H1 (cell line): ENCODE data around the gene MBOAT1. TPM values are rescaled to one million over a fixed set of nuclear protein-coding genes. Genes with fewer than 3 reads are reported as not detected.

ENCODE experiments used
- CTCF ChIA-PET: fragments of 300-600 bp; sonication (Branson Sonifier 250); formaldehyde crosslinking; loops from one replicate; lab custom pipeline; 2021; ENCODE audit not compliant: partially characterized antibody; lab: Charles Lee
- POLR2A ChIA-PET: fragments of 300-600 bp; sonication (Branson Sonifier 250); formaldehyde crosslinking; loops from one replicate; lab custom pipeline; 2021; ENCODE audit warnings: inconsistent platforms; ENCODE audit not compliant: partially characterized antibody; lab: Charles Lee
- DNase-seq, 2 experiments: peaks; one replicate each; pipeline versions ENCODE4 v3.0.0 to v3.0.0-alpha.2; 2010 to 2022; ENCODE audit warnings: low spot score in 2 of 2, low read depth in 1 of 2, mixed read lengths in 1 of 2
- FAIRE-seq: peaks from 2 replicates; lab custom pipeline; 2011; peaks lifted over from hg19 to GRCh38; lab: Jason Lieb, UNC
- H2AFZ ChIP-seq: 2 replicates; pipeline ENCODE4 v1.8.1; 2012; ENCODE audit warnings: low read length, inconsistent platforms
- H2AK5ac ChIP-seq: 2 replicates; pipeline ENCODE4 v1.6.1; 2013; ENCODE audit warnings: low read depth, low read length
- H2BK120ac ChIP-seq: replicated peaks from 2 replicates; pipeline ENCODE3; 2013; ENCODE audit warnings: low read depth, low read length, inconsistent platforms
- H2BK12ac ChIP-seq: 2 replicates; pipeline ENCODE4 v1.6.1; 2013; ENCODE audit warnings: low read depth, low read length
- H2BK15ac ChIP-seq: 2 replicates; pipeline ENCODE4 v1.6.1; 2013; ENCODE audit warnings: low read length
- H2BK20ac ChIP-seq: 2 replicates; pipeline ENCODE4 v1.6.1; 2013; ENCODE audit warnings: low read length
- H2BK5ac ChIP-seq: 2 replicates; pipeline ENCODE4 v1.6.1; 2013; ENCODE audit warnings: low read depth, low read length
- H3K14ac ChIP-seq: 2 replicates; pipeline ENCODE4 v1.6.1; 2013; ENCODE audit warnings: inconsistent platforms; ENCODE audit not compliant: insufficient read length
- H3K18ac ChIP-seq: 2 replicates; pipeline ENCODE4 v1.6.1; 2013; ENCODE audit warnings: low read length; ENCODE audit errors: extremely low read depth
- H3K23ac ChIP-seq: 2 replicates; pipeline ENCODE4 v1.6.1; 2013; ENCODE audit warnings: inconsistent platforms; ENCODE audit not compliant: insufficient read length
- H3K23me2 ChIP-seq: 2 replicates; pipeline ENCODE4 v1.6.1; 2013; ENCODE audit warnings: low read depth, low read length
- H3K27ac ChIP-seq: 2 replicates; pipeline ENCODE4 v1.6.1; 2011; ENCODE audit warnings: low read depth, low read length, inconsistent platforms
- H3K27me3 ChIP-seq, 4 experiments: replicated peaks in 1 of 4; 1 replicate in 1 of 4; 2 replicates in 3 of 4; pipeline versions ENCODE4 v1.6.1 to v1.8.1; 2011 to 2013; ENCODE audit warnings: low read length in 3 of 4, mild to moderate bottlenecking in 3 of 4, inconsistent platforms in 2 of 4, mixed read lengths in 2 of 4, moderate library complexity in 1 of 4; ENCODE audit not compliant: control insufficient read depth in 3 of 4, insufficient read depth in 3 of 4; ENCODE audit errors: extremely low read depth in 1 of 4
- H3K36me3 ChIP-seq, 4 experiments: 2 replicates each; pipeline versions ENCODE4 v1.6.1 to v1.8.1; 2011 to 2013; ENCODE audit warnings: mild to moderate bottlenecking in 4 of 4, low read length in 3 of 4, moderate library complexity in 2 of 4, control low read depth in 1 of 4, inconsistent platforms in 1 of 4; ENCODE audit not compliant: insufficient read depth in 4 of 4, control insufficient read depth in 2 of 4
- H3K4ac ChIP-seq: replicated peaks from 2 replicates; pipeline ENCODE3; 2013; ENCODE audit warnings: low read length, low read depth, mixed read lengths, inconsistent platforms; ENCODE audit not compliant: insufficient read length
- H3K4me1 ChIP-seq, 4 experiments: replicated peaks in 1 of 4; 1 replicate in 1 of 4; 2 replicates in 3 of 4; pipeline versions ENCODE4 v1.6.1 to v1.8.1; 2011 to 2013; ENCODE audit warnings: low read length in 3 of 4, inconsistent platforms in 2 of 4, mixed read lengths in 1 of 4; ENCODE audit not compliant: insufficient read depth in 4 of 4, control insufficient read depth in 3 of 4
- H3K4me2 ChIP-seq, 2 experiments: 2 replicates each; pipeline versions ENCODE4 v1.6.1 to v1.8.1; 2011 to 2013; ENCODE audit warnings: low read depth in 2 of 2, low read length in 2 of 2, control low read depth in 1 of 2, inconsistent platforms in 1 of 2, mild to moderate bottlenecking in 1 of 2; ENCODE audit not compliant: insufficient read depth in 1 of 2
- H3K4me3 ChIP-seq, 4 experiments: fragments of 200-600, 300-600 bp in 1 of 4; sonication (generic), shearing (Covaris generic), sonication (Bioruptor Twin) in 1 of 4; 2 replicates each; pipeline versions ENCODE4 v1.5.1 to v1.8.1; 2011 to 2016; ENCODE audit warnings: low read length in 4 of 4, low read depth in 3 of 4, control low read depth in 2 of 4, inconsistent platforms in 2 of 4, mild to moderate bottlenecking in 2 of 4, mixed read lengths in 1 of 4, moderate library complexity in 1 of 4; ENCODE audit not compliant: insufficient read depth in 2 of 4; ENCODE audit errors: extremely low read depth in 1 of 4
- H3K56ac ChIP-seq: replicated peaks from 2 replicates; pipeline ENCODE3; 2013; ENCODE audit warnings: low read depth, mild to moderate bottlenecking, mixed read lengths, low read length, inconsistent platforms; ENCODE audit not compliant: insufficient read length
- H3K79me1 ChIP-seq: 2 replicates; pipeline ENCODE4 v1.6.1; 2013; ENCODE audit warnings: low read depth, low read length, control low read depth
- H3K79me2 ChIP-seq, 2 experiments: 2 replicates each; pipeline versions ENCODE4 v1.6.1 to v1.8.1; 2012 to 2013; ENCODE audit warnings: low read length in 2 of 2, mild to moderate bottlenecking in 2 of 2, inconsistent platforms in 1 of 2; ENCODE audit not compliant: insufficient read depth in 2 of 2, control insufficient read depth in 1 of 2
- H3K9ac ChIP-seq, 4 experiments: replicated peaks in 1 of 4; 1 replicate in 1 of 4; 2 replicates in 3 of 4; pipeline versions ENCODE4 v1.6.1 to v1.8.1; 2011 to 2013; ENCODE audit warnings: low read depth in 3 of 4, low read length in 3 of 4, control low read depth in 2 of 4, mild to moderate bottlenecking in 2 of 4, moderate library complexity in 2 of 4, inconsistent platforms in 1 of 4; ENCODE audit errors: extremely low read depth in 1 of 4
- H3K9me3 ChIP-seq, 2 experiments: 2 replicates each; pipeline versions ENCODE4 v1.6.1 to v1.8.1; 2012 to 2013; ENCODE audit warnings: mild to moderate bottlenecking in 2 of 2, moderate library complexity in 2 of 2, control low read depth in 1 of 2, inconsistent platforms in 1 of 2, low read depth in 1 of 2, low read length in 1 of 2, mixed read lengths in 1 of 2; ENCODE audit not compliant: insufficient read depth in 2 of 2
- H4K20me1 ChIP-seq, 2 experiments: replicated peaks in 1 of 2; 2 replicates each; pipeline versions ENCODE3 to v1.8.1; 2011 to 2013; ENCODE audit warnings: inconsistent platforms in 2 of 2, low read length in 2 of 2, mild to moderate bottlenecking in 1 of 2; ENCODE audit not compliant: insufficient read depth in 2 of 2, control insufficient read depth in 1 of 2
- H4K5ac ChIP-seq: 2 replicates; pipeline ENCODE4 v1.6.1; 2013; ENCODE audit warnings: low read length, low read depth, mixed read lengths, inconsistent platforms; ENCODE audit not compliant: insufficient read length
- H4K8ac ChIP-seq: 2 replicates; pipeline ENCODE4 v1.8.0; 2013; ENCODE audit warnings: mild to moderate bottlenecking, moderate library complexity, low read length, inconsistent platforms; ENCODE audit not compliant: insufficient read depth; ENCODE audit errors: extremely low read depth
- H4K91ac ChIP-seq: replicated peaks from 2 replicates; pipeline ENCODE3; 2013; ENCODE audit warnings: low read length, mixed read lengths, inconsistent platforms; ENCODE audit not compliant: insufficient read length
- BRCA1 ChIP-seq: IDR thresholded peaks from 2 replicates; pipeline ENCODE4 v1.6.1; 2012; ENCODE audit warnings: low read depth, low read length, improper control_type of control experiment
- CHD2 ChIP-seq: IDR thresholded peaks from 2 replicates; pipeline ENCODE4 v1.6.1; 2012; ENCODE audit warnings: low read length, improper control_type of control experiment
- NANOG ChIP-seq: IDR thresholded peaks from 2 replicates; pipeline ENCODE4 v1.6.1; 2011; ENCODE audit warnings: low read length, low read depth, mild to moderate bottlenecking, inconsistent platforms; ENCODE audit not compliant: insufficient read depth, poor library complexity, severe bottlenecking
- NRF1 ChIP-seq: IDR thresholded peaks from 2 replicates; pipeline ENCODE4 v1.6.1; 2011; ENCODE audit warnings: mild to moderate bottlenecking, low read depth, low read length, improper control_type of control experiment
- RNF2 ChIP-seq: fragments of 200-900, 300-1000 bp; sonication (generic); IDR thresholded peaks from 2 replicates; pipeline ENCODE4 v1.7.1; 2016; ENCODE audit warnings: borderline replicate concordance, low read depth, mild to moderate bottlenecking, antibody characterized with exemption, low read length; ENCODE audit not compliant: poor library complexity, severe bottlenecking; ENCODE audit errors: missing control alignments
- SP1 ChIP-seq: IDR thresholded peaks from 2 replicates; pipeline ENCODE4 v1.6.1; 2011; ENCODE audit warnings: low read depth, low read length
- TAF1 ChIP-seq: IDR thresholded peaks from 2 replicates; pipeline ENCODE4 v1.6.1; 2011; ENCODE audit warnings: mild to moderate bottlenecking, low read depth, low read length
- TEAD4 ChIP-seq: IDR thresholded peaks from 2 replicates; pipeline ENCODE4 v1.6.1; 2012; ENCODE audit warnings: low read depth, low read length, inconsistent platforms, mixed read lengths
- YY1 ChIP-seq: IDR thresholded peaks from 2 replicates; pipeline ENCODE4 v1.6.1; 2011; ENCODE audit warnings: low read depth, mild to moderate bottlenecking, low read length
- WGBS, 2 experiments: shearing (Covaris generic) in 1 of 2; methylation state at CpG; one replicate each; pipeline versions ENCODE4 v1.1.6 to v1.1.7; 2013 to 2015; ENCODE audit warnings: low lambda C conversion rate in 2 of 2, mixed read lengths in 2 of 2, inconsistent platforms in 1 of 2, low coverage in 1 of 2, missing lambda C conversion rate in 1 of 2; ENCODE audit not compliant: insufficient replicate concordance in 2 of 2, insufficient coverage in 1 of 2, insufficient read length in 1 of 2; ENCODE audit errors: extremely low coverage in 1 of 2, missing lambda C conversion rate in 1 of 2; 5-methylcytosine and 5-hydroxymethylcytosine counted together
- polyA plus RNA-seq, 7 experiments: library from polyadenylated mRNA; depleted of rRNA in 3 of 7; stranded (reverse) in 5 of 7; unstranded in 2 of 7; fragments of >200 nt in 5 of 7; fragments of 200-250 nt in 2 of 7; gene quantifications; 1 replicate in 5 of 7; 2 replicates in 1 of 7; 4 replicates in 1 of 7; pipeline versions ENCODE4 v1.2.1 to v1.2.3, GENCODE V29; 2011 to 2013; ENCODE audit warnings: missing spikeins in 2 of 7, mixed read lengths in 2 of 7
- total RNA-seq: library from RNA; stranded (reverse); fragmentation: NEBNext Ultra II Directional; extraction: Animal tissue kit (Norgen Biotek cat#: 25700); gene quantifications from 2 replicates; pipeline ENCODE4 v1.2.1, GENCODE V29; 2021
- TF ChIP-seq, protein P1 (sequence below): IDR thresholded peaks from 2 replicates; pipeline ENCODE4 v1.6.1; 2012; ENCODE audit warnings: low read length, inconsistent platforms

Gene MBOAT1
- total and polyA plus RNA-seq, 2 of the 8 experiments (the other 6 are each of a cell fraction or from before 2014, with no cell fraction given), result 4.9 to 19.5 TPM

DNA sequence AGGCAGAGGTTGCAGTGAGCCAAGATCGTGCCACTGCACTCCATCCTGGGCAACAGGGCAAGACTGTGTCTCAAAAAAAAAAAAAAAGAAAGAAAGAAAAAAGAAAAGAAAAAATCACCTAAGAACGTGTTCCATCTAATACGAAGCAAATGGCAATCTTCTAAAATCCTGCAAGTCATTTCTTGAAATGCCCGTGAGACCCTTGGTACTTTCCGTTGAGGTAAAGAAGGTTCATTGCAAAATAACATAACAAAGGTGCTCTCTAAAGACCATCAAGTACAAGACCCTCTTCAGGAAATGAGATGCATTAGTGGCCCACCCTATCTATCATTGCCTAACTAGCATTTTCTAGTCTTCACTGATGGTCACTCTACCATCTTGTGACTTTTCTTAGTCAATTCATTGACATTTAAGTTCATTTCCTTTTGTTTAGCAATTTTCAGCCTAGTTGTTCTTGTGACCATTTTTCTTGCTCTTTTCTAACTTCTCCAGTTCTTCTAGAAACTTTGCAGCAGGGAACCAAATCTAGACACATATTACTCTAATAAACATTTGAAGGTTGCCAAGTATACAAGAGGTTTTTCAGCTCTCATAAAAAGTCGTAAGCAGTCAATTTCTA is 14.0 kb downstream of the MBOAT1 start:
- DNase-seq (no peak), FAIRE-seq (no peak)
- Histone ChIP-seq H4K5ac (no peak overlapping the region), H3K4me2 (no peak overlapping the region), H3K14ac (no peak overlapping the region), H3K4ac (no peak overlapping the region), H3K9me3 (no peaks in the 10 kb centered on the region), H3K79me2 (peaks cover 0 to 6% of the 10 kb centered on the region in 2 experiments; a peak in 2 of 4 replicates), H3K4me3 (no peak overlapping the region), H2BK12ac (no peak overlapping the region), H3K9ac (no peak overlapping the region), H3K23me2 (no peaks in the 10 kb centered on the region), H2BK120ac (no peak overlapping the region), H3K4me1 (peaks cover 0 to 5% (median 1%) of the 10 kb centered on the region in 4 experiments; a peak in 3 of 7 replicates), H2AK5ac (no peak overlapping the region), H3K27me3 (no peaks in the 10 kb centered on the region), H3K27ac (no peak overlapping the region), H2BK20ac (no peak overlapping the region), H3K23ac (no peak overlapping the region), H4K91ac (no peak overlapping the region), H2BK15ac (no peak overlapping the region), H3K18ac (no peak overlapping the region), H2AFZ (no peak overlapping the region), H4K8ac (no peak overlapping the region), H2BK5ac (no peak overlapping the region), H3K79me1 (no peaks in the 10 kb centered on the region), H4K20me1 (no peaks in the 10 kb centered on the region), H3K36me3 (no peaks in the 10 kb centered on the region), H3K56ac (no peak overlapping the region)
- POLR2A ChIA-PET, result no interaction called here
- 79% methylated on average over 6 of the region's 6 CpGs; no CpG with 5 or more reads in 1 of the 2 experiments for WGBS, 2 experiments
- CTCF ChIA-PET, result no interaction called here
- no peak for TF ChIP-seq SP1
- TF ChIP-seq RNF2, result no peak
- no peak for TF ChIP-seq YY1
- TF ChIP-seq, protein P1, sequence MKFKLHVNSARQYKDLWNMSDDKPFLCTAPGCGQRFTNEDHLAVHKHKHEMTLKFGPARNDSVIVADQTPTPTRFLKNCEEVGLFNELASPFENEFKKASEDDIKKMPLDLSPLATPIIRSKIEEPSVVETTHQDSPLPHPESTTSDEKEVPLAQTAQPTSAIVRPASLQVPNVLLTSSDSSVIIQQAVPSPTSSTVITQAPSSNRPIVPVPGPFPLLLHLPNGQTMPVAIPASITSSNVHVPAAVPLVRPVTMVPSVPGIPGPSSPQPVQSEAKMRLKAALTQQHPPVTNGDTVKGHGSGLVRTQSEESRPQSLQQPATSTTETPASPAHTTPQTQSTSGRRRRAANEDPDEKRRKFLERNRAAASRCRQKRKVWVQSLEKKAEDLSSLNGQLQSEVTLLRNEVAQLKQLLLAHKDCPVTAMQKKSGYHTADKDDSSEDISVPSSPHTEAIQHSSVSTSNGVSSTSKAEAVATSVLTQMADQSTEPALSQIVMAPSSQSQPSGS, result no peak
- no peak for TF ChIP-seq BRCA1
- TF ChIP-seq TAF1, result no peak
- no peak for TF ChIP-seq TEAD4
- TF ChIP-seq NRF1, result no peak
- no peak for TF ChIP-seq CHD2
- no peak for TF ChIP-seq NANOG
